GM21526 (cell line): ENCODE results near the gene TUBA1A.
"Not testable (repeated sequence)": the region's sequence is repeated elsewhere in the genome, so short reads cannot be mapped to it uniquely, and the experiment has no call there.

Source experiments
- ATAC-seq: cut with Tn5 transposase; IDR thresholded peaks from one replicate; pipeline ENCODE4 v1.9.1; 2021; ENCODE audit warnings: moderate library complexity; ENCODE audit not compliant: unreplicated experiment, low FRiP score

TUBA1A gene

DNA sequence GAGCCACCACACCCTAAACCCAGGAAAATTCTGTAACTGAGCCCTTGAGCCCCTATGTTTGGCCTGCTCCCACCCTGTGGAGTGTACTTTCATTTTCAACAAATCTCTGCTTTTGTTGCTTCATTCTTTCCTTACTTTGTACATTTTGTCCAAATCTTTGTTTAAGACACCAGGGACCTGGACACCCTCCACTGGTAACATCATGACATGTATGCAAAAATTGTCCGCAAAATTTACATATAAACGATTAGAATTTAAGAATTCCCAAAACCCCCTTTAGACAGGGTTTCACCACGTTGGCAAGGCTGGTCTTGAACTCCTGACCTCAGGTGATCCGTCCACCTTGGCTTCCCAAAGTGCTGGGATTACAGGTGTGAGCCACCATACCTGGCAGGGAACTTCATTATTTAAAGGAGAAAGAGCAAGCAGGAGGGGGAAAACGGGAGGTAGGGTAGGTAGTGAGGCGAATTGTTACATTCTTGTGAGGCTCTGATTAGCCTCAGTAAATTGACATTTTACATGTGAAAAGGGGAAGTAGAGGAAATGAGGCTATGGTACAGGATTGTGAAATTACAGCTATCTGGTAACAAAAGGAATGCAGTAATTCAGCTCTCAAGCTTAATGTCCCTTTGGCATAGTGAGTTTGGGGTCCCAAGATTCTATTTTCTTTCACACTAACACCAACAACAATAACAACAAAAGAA, 27.6 kb downstream of the TUBA1A start:
- no peak for ATAC-seq

DNA sequence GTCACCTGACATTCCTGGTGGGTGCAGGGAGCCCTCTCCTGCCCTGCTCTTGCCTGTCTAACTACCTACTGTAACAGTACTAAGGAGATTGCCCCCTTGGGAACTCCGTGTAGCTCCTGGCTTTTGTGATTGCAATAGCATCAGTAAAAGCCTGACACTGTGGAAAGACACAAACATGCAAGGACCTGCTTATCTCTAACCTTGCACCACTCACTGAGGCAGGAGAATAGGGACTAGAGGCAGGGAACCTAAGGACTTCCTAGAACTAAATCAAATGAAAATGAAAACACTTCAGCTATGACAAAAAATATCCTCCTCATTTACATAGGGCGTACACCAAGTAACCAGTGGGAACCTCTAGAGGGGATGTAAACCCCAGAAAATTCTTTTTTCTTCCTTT, 28.5 kb downstream of the TUBA1A start:
- ATAC-seq, result no peak

DNA sequence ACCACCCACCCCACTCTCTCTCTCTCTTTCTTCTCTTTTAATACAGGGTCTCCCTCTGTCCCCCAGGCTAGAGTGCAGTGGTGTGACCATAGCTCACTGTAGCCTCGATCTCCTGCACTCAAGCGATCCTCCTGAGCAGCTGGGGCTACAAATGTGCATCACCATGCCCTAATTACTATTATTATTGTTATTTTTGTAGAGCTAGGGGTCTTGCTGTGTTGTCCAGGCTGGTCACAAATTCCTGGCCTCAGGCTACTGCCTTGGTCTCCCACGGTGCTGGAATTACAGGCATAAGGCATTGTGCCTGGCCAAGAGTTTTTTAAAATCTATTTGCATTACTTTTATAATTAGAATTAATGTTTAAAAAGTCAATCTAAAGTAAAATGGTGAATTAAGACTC, 34.7 kb downstream of the TUBA1A start:
- ATAC-seq, result no peak

DNA sequence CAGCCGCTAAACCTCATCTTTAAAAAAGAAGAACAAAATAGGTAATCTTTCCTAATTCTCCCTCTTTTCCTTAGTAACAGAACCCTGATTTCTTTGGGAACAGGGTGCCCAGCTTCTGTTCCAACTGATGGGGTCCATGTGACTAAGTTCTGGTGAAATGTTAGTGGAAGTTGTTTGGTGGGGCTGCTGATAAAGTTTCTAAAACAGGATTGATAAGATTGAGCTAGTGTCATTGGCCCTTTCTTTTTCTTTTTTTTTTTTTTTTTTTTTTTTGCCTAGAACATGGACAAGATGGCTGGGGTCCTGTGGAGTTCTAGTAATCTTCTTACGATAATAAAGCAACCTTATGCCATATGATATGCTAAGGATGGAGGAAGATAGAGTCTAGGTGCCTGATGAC, 41.5 kb downstream of the TUBA1A start:
- no peak for ATAC-seq

DNA sequence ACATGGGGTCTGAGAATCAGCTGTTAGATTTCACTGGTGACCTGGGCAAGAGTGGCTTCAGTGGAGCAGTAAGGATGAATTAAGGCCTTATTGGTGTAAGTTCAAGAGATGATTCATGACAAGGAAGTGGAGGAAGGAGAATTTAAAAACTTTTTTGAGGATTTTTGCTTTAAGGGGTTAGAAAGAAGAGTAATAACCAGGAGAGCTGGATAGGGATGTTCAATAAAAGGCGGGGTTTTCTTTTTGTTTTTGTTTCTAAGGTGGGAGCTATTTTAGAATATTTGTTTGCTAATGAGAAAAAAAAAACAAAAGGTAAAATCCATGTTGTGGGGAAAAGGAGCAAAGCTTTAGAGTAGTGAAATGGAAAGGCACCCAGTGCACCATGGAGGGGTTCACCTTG, 42.5 kb downstream of the TUBA1A start:
- no peak for ATAC-seq

- ATAC-seq, result no peak
These were observed 44.5 kb downstream of the TUBA1A start for GRCh38 chr12:49144384-49144783.

DNA sequence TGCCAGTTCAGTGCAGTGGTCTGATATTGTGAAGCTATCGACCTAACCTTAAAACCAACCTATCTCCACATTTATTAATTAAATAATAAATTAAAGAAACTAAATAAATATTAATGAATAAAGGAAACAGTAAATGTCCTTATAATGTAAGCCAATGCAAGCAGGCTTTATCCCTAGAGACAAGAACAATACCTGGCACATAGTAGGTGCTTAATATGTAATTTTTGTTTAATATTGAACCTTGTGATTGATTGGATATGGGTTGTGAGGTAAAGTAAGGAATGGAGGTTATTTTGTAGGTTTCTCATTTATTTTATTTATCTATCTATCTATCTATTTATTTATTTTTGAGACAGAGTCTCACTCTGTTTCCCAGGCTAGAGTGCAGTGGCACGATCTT, 49.9 kb downstream of the TUBA1A start:
- no peak for ATAC-seq

DNA sequence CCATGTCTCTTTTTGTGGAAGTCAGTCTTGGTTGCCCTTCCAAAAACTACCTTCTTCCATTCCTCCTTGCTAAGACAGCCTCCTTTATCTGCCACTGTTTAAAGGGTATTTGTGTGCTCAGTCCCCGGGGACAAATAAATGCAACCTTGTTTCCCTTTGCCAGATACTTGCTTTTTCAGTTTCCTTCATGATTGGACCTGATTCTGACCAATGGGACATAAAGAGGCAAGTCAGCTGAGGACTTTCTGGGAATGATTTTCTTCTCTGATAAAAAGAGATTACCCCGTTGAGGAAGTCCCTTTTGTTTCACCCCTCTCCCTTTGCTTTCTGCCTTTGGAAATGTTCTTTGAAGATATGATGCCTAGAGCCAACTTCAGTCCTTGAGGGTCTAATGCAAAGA, 50.3 kb downstream of the TUBA1A start:
- no peak for ATAC-seq

GRCh38 chr12:49137476-49137875, 51.4 kb downstream of the TUBA1A start:
- no peak for ATAC-seq

- ATAC-seq, result not testable (repeated sequence)
These were observed 51.9 kb downstream of the TUBA1A start for GRCh38 chr12:49136997-49137396.
